ENCODE results near the gene SEM1. TPM values are rescaled to one million over a fixed set of nuclear protein-coding genes. Genes with fewer than 3 reads are reported as not detected.
"Not testable (repeated sequence)": the region's sequence is repeated elsewhere in the genome, so short reads cannot be mapped to it uniquely, and the experiment has no call there.

Gene SEM1
- 59.7 TPM for total RNA-seq (ENCODE audit: insufficient read depth, low replicate concordance)

DNA sequence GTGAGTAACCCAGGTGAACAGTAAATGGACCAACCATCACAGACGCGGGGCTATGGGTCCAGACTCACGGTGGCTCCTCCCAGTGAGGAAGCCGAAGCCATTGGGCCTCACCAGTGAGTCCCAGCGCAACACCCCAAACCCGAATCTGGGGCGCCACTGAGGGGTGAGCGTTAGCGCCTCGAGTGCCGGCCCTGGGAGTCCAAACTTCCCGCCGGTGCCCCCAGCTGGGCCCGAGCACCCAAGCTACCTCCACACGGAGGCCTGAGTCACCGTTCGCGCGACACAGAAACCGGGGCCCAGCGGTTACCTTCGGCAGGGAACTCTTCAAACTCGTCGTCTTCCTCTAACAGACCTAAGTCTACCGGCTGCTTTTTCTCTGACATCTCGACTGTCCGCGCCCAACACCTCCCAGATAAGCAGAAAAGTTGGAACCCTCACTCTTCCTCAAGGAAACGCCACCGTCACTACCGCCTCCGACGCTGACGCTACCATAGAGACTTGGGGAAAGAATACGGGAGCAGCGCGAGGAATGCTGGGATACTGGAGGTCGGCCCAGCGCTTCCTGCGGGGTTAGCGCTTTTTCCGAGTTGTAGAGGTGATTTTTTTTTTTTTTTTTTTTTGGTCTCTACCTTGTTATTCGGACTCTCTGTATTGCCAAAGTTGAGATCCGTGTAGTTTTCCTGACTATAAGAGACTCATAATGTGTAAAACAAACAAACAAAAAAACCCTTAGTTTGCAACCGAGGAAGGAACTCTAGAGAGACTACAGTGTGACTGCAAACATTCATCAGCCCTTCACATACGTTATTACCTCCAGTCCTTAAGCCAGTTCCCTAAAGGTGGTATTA, at the start of gene SEM1:
SEM1 (minus strand) TSS at position 466 of the 848 bp plus-strand sequence; CDS start at position 383, 83 bp downstream.
- peak; percentile 97 for DNase-seq (ENCODE audit: low spot score)

DNA sequence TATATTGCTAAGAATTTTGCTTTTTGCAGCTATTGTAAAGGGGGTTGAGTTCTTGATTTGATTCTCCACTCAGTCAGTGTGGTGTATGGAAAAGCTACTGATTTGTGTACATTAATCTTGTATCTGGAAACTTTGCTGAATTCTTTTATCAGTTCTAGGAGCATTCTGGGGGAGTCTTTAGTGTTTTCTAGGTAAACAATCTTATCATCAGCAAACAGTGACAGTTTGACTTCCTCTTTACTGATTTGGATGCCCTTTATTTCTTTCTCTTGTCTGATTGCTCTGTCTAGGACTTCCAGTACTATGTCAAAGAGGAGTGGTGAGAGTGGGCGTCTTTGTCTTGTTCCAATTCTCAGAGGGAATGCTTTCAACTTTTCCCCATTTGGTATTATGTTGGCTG, 48.2 kb upstream of the SEM1 start:
- DNase-seq (ENCODE audit: low spot score): not testable (repeated sequence)

DNA sequence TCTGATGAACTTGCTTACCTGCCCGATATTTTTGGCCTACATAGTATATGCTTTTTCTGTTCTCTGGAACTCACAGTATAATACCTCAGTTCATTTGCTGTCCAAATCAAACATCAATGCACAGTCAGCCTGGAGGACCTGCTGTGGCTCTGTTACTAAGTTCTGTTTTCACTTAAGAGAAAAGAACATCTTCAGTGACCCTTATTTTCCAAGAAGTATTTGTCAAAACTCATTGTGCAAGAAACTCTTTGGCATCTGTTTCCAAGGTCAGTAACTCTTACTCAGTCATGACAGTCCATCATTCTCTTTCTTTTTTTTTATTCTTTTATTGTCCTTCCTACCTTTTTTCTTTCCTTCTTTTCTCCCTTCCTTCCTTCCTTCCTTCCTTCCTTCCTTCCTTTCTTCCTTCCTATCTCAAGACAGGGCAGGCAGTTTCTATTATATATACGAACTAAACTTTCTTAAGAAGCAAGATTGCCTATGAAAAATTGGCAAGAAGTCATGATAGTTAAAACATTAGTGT, 37.8 kb upstream of the SEM1 start:
- DNase-seq (ENCODE audit: low spot score): no peak

DNA sequence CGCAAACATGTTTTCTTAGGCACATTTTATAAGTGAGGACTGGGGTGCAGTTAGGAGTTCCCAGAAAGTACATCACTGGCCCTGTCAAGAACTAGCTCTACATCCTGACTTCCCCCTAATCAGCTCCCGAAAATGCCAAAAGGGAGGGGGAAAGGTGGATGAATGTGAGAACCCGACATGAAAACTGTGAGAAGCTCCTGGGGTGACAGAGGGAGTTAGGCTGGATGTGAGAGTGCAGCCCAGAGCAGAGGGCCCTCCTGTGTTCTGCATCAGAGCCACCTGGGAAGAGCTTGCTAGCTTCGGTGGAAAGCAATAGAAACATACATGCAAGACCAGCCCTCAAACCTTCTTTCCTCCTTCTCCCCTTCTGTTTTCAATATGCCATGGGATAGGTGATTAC, 30.5 kb upstream of the SEM1 start:
- DNase-seq (ENCODE audit: low spot score): no peak

DNA sequence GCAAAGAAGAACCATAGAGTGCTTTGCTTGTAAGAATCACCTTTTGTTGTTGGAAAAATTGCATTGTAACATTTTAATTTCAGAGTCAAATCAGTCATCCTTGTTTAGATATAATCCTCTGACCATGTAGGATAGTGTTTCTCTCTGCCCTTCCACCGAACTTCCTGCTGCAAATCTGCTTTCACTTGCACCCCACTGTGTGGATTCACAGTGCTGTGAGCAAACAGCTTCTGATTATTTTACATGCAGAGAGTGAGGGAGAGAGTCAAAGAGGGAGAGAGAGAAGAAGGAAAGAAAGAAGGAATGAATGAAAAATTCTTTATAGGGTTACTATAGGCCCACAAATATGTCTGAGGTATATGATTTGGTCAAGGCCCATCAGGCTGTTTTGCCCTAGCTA, 30.0 kb upstream of the SEM1 start:
- no peak for DNase-seq (ENCODE audit: low spot score)

DNA sequence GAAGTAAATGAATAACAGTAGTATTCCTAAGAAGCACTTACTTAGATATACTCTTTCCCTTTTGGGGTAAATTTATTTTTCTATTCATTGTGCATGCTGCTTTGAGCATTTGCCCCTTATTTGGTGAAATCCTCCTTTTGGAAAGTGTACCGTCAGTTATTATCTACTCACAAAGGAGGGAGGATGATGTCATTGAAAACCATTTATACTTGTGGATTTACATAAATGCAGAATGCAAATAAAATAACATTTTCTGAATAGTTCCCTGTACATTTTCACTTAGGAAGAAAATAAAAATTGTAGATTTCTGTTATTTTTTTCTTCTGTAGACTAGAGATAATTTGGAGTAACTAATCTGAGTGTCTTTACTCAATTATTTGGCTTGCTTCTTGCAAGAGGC, 29.5 kb upstream of the SEM1 start:
- DNase-seq (ENCODE audit: low spot score): no peak

DNA sequence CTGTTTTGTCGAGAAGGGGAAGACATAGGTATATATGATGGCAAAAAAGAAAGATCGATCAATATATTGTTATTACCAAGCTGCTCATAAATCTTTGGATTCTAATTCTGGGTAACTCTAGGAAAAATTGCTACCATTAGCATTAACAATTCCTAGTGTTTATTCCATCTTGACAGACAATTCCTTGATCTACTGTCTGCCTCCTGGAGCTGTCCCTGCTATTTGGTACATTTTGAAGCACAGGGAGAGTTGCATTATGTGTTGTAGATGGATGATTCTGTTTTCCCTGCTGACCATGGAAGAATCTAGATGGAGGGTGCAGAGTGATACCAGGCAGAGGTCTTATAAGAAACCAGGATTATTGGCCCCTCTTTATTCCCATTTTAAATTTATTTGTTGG, 29.1 kb upstream of the SEM1 start:
- DNase-seq (ENCODE audit: low spot score): no peak

DNA sequence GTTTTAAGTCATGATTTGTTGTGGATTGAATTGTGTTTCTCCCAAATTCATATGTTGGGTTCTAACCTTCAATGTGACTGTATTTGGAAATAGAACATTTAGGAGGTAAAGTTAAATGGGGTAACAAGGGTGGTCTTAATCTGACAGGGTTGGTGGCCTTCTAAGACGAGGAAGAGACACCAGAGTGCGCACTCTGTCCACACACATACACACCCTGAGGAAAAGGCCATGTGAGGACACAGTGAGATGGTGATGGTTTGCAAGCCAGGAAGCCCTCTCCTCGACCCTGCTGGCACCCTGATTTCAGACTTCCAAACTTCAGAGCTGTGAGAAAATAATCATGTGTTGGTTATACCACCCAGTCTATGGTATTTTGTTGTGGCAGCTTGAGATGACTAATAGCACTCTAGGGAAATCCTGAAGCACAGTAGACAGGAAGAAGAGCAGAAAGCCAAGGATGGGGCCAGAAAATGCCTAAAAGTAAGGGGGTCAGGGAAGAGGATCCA, 28.0 kb upstream of the SEM1 start:
- DNase-seq (ENCODE audit: low spot score): no peak

DNA sequence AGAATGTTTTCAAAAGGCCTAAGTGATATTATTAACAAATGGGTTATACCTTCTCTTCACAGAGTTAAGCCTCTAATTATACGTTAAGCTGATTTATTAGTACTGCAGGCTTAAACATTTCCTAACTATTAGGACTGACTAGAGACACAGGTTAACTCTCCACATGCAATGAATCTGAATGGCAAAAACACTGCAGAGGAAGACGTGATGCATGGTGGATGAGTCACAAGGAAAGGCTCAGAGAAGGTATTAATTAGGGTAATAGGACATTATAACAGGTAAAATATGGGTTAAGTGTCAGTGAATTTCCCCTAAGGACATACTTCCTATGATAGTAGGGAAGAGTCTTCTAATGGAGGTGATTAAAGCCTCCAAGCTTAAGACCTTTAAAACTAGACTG, 24.7 kb upstream of the SEM1 start:
- no peak for DNase-seq (ENCODE audit: low spot score)

DNA sequence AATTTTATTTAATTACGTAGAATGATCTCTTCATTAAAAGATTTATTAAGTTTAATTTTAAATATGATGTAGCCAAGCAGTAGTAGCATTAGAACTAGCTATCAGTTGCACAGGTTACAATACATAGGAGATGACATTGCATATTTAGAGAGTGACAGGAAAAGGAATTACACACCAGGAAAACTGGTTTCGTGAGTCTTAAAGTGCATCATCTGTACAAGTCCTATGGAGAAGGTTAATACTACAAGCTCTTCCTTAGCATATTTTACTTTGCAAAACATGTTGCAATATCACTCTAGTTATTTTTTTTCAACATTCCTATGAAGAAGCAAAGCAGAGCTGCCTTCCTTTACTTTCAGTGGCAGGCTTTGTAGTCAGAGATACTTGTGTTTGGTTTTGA, 20.2 kb upstream of the SEM1 start:
- peak; percentile 74 for DNase-seq (ENCODE audit: low spot score)

DNA sequence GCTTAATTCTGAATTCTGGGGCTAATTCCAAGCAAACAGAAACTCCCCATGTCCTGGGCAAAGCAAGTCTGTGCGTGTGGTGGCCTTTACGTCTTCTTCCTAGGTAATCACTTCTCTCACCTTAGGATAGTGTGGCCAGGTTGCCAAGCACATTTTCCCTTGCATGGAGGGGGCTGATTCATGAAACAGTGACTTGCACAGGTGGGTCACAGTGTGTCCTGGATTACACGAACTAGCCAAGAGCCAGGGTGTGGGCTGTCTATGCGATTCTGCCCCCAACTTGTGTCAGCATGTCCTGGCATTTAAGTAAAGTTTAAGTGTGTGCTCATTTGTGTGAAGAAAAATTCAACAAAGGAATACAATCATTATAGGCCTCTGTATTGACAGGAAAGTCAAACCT, 18.5 kb upstream of the SEM1 start:
- peak; percentile 18 for DNase-seq (ENCODE audit: low spot score)

DNA sequence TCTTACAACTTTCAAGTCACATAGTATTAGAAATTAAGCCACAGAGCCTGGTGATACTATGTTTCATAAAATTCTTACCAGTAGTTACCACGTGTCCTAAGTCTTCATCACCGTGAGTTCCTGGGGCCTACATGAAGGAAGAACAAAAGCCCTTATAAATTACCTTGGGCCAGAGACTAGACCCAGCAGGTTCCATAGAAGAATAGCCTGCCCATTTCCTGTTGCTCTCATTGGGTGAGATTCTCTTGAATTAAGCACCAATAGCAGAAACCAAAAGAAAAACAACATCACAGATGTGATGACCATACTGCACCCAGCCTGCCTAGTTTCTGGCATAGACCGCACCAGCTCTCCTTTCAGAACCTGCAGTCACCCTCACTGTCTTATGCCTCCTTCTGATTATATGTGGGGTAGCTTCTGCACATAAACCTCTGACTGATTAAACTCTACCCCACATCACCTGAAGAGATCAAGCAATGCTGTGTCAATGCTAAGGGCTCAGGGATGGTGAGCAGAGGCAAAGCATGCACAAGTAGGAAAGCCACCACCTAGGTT, 18.0 kb upstream of the SEM1 start:
- no peak for DNase-seq (ENCODE audit: low spot score)

DNA sequence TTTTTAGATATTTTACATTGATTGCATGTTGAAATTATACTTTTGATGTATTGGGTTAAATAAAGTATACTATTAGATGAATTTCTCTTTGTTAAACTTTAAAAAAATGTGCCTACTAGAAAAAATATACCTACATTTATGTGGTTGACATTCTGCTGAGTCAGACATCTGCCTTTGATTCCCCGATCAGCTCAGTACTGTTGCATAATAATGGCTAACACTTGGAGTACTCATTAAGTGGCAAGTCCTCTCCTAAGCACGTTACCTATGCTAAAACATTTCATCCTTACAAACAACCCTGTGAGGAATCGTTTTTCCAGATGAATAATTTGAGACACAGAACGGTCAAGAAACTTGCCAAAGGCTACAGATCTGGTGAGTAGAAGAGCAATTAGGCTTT, 14.0 kb upstream of the SEM1 start:
- no peak for DNase-seq (ENCODE audit: low spot score)

DNA sequence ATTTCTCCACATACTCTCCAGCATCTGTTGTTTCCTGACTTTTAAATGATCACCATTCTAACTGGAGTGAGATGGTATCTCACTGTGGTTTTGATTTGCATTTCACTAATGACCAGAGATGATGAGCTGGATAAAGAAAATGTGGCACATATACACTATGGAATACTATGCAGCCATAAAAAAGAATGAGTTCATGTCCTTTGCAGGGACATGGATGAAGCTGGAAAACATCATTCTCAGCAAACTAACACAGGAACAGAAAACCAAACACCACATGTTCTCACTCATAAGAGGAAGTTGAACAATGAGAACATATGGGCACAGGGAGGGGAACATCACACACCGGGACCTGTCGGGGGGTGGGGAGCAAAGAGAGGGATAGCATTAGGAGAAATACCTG, 13.3 kb upstream of the SEM1 start:
- DNase-seq (ENCODE audit: low spot score): not testable (repeated sequence)

DNA sequence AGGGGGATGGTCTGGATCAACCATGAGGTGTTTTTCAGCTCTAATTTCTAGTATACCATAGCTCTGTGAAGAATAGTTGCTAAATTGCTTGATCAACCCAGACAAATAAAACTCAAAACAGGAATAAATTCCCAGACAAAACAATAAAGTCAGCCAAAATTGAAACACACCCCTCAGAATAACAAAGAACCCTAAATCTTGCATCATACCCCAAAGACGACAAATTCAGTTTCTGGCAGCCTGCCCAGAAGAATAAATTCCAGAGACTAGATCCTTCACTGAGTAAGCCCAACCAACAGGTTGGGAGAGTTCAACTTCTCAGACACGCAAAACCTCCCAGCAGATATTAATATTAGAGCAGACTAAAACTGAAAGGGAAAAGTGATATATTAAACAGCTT, 11.2 kb upstream of the SEM1 start:
- peak; percentile 73 for DNase-seq (ENCODE audit: low spot score)

DNA sequence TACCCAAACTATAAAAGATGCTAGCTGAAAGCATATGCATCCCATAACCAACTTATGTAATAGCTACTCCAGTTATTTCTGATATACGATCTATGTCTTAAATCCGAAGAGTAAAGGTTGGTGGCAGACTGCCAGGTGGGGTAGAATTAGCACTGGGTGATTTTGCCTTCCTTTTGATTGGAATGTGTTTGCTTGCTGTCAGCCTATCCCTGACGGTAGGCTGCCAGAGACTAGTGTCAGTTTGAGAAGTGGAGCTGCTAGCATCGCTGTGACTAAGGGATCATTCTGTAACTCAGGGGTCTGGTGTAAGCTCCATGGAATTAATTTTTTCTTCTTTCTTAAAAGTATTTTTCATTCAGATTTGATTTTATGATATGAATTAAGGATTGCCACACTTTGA, 9.5 kb upstream of the SEM1 start:
- peak; percentile 20 for DNase-seq (ENCODE audit: low spot score)

DNA sequence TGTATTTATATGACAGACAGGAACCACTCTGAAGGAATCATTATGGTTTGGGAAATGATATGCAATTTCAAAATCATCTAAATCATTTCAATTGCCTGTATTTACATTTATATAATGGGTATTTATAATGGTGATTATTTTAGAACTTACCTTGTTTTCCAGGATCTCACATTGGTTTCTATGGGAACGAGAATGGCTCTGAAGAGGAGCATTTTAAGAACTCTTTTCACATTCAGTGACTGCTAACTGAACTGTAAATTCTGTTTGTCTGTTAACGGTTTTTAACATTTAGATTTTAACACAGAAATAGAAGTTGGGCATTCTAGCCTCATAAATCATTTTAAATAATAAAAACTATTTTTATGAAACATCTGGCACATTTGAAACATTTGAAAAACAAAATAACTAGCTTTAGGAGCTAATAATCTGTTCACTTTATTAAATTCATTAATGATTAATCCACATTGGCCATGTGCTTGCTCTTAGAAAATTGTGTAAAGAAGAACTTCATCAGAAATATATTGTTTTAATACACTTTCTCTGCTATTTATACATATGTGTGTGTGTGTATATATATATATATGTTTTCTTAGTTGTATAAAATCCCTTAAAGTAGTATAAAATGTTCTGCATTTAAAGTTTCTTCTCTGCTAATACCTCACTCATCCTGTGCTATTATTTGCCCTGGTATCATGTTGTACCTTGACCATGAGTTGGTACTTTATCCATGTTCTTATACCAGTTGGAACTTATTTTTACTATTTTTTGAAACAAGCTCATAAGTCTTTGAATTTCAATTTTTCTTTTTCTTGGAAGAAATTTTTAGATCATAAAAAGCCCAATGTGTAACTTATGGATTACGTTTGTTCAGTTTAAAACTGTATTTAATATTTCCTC, 8.7 kb upstream of the SEM1 start:
- DNase-seq (ENCODE audit: low spot score): no peak

DNA sequence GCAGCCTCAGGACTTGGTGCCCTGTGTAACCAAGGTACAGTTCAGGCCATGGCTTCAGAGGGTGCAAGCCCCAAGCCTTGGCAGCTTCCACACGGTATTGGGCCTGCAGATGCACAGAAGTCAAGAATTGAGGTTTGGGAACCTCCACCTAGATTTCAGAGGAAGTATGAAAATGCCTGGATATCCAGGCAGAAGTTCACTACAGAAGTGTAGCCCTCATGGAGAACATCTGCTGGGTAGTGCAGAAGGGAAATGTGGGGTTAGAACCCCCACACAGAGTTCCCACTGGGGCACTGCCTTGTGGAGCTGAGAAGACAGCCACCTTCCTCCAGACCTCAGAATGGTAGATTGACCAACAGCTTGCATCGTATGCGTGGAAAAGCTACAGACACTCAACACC, 3.4 kb upstream of the SEM1 start:
- no peak for DNase-seq (ENCODE audit: low spot score)

DNA sequence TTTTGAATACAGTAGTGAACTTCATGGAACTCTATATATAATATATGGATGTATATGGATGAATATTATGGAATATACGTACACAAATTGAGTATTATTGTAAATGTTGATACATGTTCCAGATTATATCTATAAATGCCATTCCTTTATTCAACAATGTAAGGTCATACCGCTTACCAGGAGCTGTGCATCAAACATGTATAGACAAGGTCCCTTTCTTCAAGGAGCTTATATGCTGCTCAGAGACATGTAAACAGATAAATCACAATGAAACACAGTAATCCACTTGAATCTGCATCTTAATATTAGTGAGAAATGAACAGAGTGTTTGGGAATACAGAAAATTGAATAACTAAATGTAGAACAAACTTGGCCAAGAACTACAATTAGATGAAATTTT, 898 bp upstream of the SEM1 start:
- peak; percentile 13 for DNase-seq (ENCODE audit: low spot score)

DNA sequence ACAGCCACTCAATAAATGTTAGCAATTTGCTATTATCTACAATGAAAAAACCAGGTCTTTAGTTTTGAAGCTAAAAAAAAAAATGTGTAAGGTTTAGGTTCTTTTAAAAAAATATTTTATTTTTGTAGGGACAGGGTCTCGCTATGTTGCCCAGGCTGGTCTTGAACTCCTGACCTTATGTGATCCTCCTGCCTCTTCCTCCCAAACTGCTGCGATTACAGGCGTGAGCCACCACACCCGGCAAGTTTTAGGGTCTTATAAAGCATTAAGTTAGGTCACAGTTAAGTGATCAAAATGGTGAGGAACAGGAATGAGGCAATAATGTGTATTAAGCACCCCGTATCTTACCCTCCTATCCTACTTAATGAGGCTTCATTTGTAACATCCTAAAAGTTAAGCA, 774 bp downstream of the SEM1 start:
- DNase-seq (ENCODE audit: low spot score): no peak

DNA sequence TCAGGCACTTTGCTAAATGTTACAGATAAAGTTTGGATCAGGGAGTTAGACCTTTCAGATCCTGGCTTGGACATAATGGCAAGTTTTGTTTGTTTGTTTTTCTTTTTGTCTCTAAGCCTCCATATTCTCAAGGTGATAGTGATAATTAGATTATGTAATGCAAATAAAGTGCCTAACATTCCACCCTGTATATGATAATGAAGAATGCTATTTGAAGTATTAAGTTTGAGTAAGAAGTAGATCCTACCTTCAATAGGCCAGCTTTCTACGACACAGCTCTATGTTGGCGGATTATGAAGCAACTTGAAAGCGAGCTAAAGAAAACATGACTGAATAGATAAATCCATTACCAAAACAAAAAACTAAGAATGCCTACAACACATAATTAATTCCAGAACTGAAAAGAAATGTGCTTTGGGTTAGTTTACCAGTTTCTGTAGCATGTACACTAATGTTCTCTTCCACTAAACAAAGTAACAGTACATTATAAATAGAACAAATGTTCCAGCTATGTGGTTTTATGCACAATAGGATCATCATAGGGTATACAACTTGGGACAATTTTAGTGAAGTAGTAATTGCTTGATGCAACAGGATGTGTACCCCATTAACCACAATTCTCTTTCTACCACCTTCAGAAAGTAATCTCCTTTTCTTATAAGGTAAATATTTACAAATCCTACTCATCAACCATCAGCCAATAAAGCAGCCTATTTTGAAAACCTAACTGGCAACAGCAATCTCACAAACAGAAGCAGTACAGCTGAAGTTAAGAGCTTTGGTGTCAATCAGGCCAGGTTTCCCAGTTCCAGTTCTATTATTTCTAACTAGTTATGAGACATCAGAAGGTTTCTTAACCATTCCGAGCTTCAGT, 1.5 kb downstream of the SEM1 start:
- DNase-seq (ENCODE audit: low spot score): no peak
